Measurements from ENCODE around the gene ANAPC13.
A peak's percentile ranks its signal among the peaks of the same experiment; 100 is the strongest.

Gene ANAPC13, protein sequence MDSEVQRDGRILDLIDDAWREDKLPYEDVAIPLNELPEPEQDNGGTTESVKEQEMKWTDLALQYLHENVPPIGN

GRCh38 chr3:134485718-134486576 is at the start of gene ANAPC13, which contains the start of gene CEP63:
ANAPC13 (minus strand) TSS chr3:134485985; CDS start chr3:134482904, 3,081 bp downstream.
CEP63 (plus strand) TSS chr3:134486057; CDS start chr3:134495321, 9,264 bp downstream.
- DNase-seq (ENCODE audit: low read depth): peak; percentile 100

GRCh38 chr3:134535186-134535970 is 49.6 kb upstream of the ANAPC13 start:
- no peak for DNase-seq (ENCODE audit: low read depth)

- no peak for DNase-seq (ENCODE audit: low read depth)
Observed at GRCh38 chr3:134533493-134533892, 47.7 kb upstream of the ANAPC13 start.

DNA sequence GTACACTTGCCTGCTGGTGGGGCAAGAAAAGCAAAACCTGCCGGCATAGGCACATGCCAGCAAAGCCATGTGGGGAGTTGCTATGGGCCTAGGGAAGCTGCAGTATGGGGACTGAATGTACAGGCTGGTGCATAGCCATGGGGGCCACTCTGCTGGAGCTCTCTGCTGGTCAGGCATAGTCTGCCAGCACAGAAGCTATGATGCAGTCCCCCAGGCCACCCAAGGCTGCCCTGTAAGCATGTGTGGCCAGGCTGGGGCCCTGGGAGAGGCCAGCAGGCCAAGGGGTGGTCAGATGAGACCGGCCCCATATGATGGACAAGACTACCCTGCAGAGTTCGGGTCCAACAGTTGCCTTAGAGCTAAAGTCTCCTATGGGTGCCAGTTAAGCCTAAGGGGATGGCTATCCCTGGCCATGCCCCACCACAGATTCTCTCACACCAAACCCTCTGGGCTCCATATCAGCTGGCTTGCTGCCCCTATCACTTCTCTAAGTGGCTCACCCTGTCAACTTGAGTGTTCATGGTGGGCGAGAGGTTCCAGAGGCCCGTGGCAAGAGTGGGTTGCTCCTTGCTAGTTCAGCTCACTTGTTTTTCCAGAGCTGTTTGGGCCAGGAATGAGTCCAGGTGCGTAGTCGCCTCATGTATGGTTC is 41.9 kb upstream of the ANAPC13 start:
- no peak for DNase-seq (ENCODE audit: low read depth)

- peak; percentile 39 for DNase-seq (ENCODE audit: low read depth)
Observed at GRCh38 chr3:134527037-134527436, 41.3 kb upstream of the ANAPC13 start.

- no peak for DNase-seq (ENCODE audit: low read depth)
Observed at GRCh38 chr3:134526319-134526718, 40.5 kb upstream of the ANAPC13 start.

- DNase-seq (ENCODE audit: low read depth): no peak
Observed at GRCh38 chr3:134525293-134525692, 39.5 kb upstream of the ANAPC13 start.

- DNase-seq (ENCODE audit: low read depth): no peak
Observed at GRCh38 chr3:134522541-134522940, 36.8 kb upstream of the ANAPC13 start.

GRCh38 chr3:134517791-134518190 is 32.0 kb upstream of the ANAPC13 start:
- peak; percentile 47 for DNase-seq (ENCODE audit: low read depth)

GRCh38 chr3:134516905-134517304 is 31.1 kb upstream of the ANAPC13 start:
- DNase-seq (ENCODE audit: low read depth): no peak

- no peak for DNase-seq (ENCODE audit: low read depth)
Observed at GRCh38 chr3:134511500-134511899, 25.7 kb upstream of the ANAPC13 start.

GRCh38 chr3:134505485-134505884 is 19.7 kb upstream of the ANAPC13 start:
- DNase-seq (ENCODE audit: low read depth): no peak

DNA sequence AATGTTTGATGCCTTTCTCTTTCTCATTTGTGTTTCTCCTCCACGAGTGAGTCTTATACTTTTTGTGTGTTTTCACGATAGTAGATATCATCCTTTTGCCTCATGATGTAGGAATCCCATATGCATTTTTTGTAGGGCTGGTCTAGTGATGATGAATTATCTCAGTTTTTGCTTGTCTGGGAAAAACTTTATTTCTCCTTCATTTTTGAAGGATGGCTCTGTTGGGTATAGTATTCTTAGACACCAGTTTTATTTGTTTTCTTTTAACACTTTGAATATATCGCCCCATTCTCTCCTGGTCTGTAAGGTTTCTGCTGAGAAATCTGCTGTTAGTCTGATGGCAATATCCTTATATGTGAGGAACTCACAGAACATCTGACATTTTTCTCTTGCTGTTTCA is 18.3 kb upstream of the ANAPC13 start:
- no peak for DNase-seq (ENCODE audit: low read depth)

GRCh38 chr3:134503266-134503665 is 17.5 kb upstream of the ANAPC13 start:
- no peak for DNase-seq (ENCODE audit: low read depth)

DNA sequence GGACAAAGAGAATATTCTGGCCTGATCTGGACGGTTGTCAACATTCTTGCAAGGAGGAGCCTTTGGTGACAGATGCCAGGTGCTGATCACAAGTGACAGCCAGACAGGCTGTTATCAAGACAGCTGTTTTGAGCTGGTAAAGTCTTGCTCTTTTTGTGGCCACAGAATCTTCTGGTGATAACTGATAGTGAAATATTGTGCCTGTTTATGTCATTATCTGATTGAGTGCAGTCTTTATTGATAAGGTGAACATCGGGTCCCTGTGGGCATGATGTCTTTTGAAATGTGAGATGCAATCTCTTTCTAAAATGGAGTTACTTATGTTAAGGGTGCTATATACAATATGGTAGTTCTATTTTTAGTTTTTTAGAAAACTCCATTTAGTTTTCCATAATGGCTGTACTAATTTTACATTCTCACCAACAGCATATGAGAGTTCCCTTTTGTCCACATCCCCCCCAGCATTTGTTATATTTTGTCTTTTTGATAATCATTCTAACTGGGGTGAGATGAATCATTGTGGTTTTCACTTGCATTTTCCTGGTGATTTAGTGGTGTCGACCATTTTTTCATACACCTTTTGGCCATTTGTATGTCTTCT is 10.8 kb upstream of the ANAPC13 start:
- DNase-seq (ENCODE audit: low read depth): peak; percentile 40

GRCh38 chr3:134495980-134496379 is 10.2 kb upstream of the ANAPC13 start:
- no peak for DNase-seq (ENCODE audit: low read depth)

DNA sequence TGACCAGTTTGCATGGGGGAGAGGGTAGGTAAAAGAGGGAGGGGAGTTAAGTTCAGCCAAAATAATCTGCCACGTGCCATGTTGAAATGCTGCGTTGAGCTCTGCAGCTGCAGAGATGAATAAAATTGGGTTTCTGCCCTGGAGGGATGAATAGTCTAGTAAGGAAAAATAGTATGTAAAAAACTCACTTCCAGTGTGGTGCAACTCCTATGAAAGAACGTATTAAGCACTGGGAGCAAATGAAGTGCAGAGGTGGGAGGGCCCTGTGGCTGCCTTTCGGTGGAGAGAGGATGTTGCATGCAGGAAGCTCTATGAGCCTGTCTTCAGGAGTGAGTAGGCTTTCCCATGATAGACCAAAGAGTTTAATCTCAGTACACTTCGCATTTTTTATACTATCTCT is 8.7 kb upstream of the ANAPC13 start:
- peak; percentile 14 for DNase-seq (ENCODE audit: low read depth)

DNA sequence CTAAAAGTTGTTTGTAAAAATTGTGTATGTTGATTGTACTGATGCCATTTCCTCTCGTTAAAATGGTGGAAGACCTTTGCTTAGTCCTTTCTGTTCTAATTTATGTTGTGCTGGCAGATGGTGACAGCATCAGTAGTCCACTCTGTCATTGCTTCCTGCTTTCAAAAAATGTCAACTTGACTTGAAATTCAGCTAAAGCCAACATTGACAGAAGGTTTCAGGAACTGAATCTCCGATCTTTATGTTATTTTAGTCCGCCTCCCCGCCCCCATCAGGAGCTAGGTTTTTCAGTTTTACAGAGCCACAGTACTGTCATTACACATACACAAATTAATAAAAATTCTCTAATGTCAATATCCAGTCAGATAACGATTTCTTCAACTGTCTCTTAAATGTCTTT is 1.6 kb upstream of the ANAPC13 start:
- peak; percentile 39 for DNase-seq (ENCODE audit: low read depth)

DNA sequence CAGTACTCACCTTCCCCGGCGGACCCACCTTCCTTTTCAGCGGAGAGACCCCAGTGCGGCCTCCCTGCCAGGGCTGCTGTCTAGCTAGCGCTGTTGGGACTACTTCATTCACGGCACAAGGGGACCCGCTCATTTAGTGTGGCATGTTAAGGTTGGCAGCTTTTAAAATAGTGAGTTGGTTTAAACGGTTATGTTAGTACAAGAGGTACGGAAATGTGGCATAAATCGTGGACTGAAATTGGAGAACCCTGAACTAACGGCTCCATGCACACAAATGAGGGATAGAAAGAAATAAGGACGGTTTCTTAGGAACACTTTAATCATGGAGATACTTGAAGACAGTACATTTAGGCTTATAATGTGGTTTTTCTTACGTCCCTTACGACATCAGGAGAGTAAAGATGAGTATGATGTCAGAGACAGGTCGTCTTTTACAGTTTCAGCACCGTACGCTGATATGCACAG is 824 bp upstream of the ANAPC13 start:
- DNase-seq (ENCODE audit: low read depth): peak; percentile 52

GRCh38 chr3:134485075-134485717 is 589 bp downstream of the ANAPC13 start:
- peak; percentile 57 for DNase-seq (ENCODE audit: low read depth)

- peak; percentile 97 for DNase-seq (ENCODE audit: low read depth)
Observed at GRCh38 chr3:134483195-134483900, 2.4 kb downstream of the ANAPC13 start.

Measured in ELR (cell line).